HG02678 (cell line): ENCODE results near the gene EGR4.

Experiments used
- ATAC-seq: cut with Tn5 transposase; IDR thresholded peaks from one replicate; pipeline ENCODE4 v1.9.1; 2021; ENCODE audit warnings: mild to moderate bottlenecking, moderate library complexity; ENCODE audit not compliant: unreplicated experiment

The EGR4 gene

DNA sequence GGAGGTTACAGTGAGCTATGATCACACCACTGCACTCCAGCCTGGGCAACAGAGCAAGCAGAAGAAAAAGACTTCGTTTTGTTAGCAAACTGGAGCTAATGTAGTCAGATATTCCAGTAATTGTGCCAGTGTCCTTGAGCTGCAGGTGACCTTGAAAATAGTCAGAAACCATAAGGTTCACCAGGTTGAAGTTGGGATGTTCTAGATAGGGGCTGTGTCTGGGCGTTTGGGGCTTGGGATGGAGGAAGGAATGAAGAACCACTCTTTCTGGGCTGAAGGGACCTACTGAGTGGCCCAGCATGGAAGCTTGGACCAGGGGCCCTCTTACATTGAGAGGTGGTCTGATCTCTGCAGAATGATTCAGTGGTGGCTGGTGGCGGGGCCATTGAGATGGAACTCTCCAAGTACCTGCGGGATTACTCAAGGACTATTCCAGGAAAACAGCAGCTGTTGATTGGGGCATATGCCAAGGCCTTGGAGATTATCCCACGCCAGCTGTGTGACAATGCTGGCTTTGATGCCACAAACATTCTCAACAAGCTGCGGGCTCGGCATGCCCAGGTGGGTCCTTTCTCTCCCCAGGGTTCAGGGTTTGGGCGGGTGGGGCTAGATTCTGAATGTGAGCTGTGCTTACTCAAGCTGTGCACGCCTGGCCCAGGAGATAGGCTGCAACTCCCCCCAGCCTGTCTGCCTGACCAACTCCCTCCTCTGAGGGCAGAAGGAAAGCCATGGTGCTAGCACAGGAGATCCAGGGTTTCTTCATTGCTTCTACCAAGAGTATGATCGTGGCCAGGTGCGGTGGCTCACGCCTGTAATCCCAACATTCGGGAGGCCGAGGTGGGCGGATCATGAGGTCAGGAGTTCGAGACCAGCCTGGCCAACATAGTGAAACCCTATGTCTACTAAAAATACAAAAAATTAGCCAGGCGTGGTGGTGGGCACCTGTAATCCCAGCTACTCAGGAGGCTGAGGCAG, 42.2 kb downstream of the EGR4 start:
- no peak for ATAC-seq

DNA sequence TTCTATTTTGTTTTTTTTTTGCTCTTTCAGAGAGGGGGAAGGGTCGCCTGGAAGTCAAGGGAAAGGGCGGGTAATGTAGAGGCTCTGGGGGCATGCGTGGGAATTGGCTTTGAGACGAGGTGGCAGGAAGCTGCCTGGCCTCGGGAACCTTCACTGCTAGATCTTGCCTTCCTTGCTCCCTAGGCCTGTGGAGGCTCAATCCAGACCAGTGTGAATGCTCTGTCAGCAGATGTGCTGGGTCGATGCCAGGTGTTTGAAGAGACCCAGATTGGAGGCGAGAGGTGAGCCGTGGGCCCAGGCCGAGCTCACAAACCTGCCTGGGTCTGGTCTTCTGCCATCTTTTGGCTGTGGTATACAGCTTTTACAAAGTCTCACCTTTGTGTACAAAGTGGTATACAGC, 43.7 kb downstream of the EGR4 start:
- ATAC-seq = no peak

DNA sequence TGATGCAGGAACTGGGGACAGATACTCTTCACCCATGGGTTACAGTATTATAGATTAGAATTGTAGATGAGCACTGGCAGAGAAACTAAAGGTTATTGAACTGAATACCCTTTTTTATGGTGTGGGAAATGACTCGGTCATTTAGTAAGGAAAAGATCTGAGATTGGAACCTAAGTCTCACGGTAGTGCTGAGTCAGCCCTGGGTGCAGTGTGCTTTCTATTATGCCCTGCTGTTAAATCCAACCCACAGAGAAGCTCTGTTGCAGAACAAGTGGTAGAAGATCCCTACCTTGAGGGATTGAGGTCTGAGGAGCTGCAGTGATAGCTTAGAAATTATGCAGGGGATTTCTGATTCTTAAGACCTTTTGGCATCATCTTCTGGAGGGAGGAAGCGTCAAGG, 46.5 kb downstream of the EGR4 start:
- ATAC-seq = no peak

DNA sequence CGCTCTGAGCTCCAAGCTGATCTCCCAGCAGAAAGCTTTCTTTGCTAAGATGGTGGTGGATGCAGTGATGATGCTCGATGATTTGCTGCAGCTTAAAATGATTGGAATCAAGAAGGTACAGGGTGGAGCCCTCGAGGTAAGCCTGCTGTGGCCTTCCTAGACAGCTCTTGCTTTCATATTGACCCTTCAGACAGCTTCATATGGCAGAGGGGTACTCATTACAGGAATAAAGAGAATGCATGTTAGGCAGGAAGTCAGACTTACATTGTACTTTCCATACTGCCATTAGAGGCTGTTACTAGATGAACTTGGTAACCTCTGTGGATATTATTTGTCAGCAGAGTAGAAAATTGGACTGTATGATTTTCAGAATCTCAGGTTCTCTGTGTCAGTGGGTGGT, 48.8 kb downstream of the EGR4 start:
- no peak for ATAC-seq

DNA sequence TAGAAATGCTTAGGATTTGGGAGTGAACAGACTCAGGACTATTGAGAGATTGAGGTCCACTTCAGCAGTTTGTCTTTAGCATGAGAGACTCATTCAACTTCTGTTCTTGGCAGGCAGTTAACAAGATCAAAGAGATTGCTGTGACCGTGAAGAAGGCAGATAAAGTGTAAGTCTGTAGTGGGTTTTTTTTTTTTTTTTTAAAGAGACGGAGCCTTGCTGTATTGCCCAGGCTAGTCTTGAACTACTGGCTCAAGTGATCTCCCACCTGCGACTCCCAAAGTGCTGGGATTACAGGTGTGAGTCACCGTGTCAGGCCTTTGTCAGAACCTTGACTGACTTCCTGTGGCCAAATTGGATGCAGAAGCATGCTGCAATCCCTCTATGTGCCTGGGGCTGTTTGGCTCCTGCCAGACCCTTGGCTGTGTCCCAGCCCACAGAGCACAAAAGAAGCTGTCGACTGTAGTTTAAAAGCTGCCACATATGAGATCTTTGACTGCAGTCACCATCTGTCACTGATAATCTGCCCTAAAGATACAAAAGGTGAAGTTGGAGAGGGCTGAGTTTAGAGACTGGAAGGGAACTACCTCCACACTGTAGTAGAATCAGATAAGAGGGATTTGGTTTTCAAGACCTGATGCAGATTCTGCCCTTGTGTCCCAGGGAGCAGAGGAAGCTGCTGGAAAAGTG, 49.3 kb downstream of the EGR4 start:
- no peak for ATAC-seq
